ENCODE measurements around the gene DOCK6. TPM values are rescaled to one million over a fixed set of nuclear protein-coding genes. Genes with fewer than 3 reads are reported as not detected.

Gene DOCK6
- total RNA-seq, 1 experiment from 2014 or later: 57.9 TPM

- no peak overlapping the region for H3T11ph ChIP-seq (ENCODE audit: low read length)
- H3K9me3 Mint-ChIP-seq: no peaks in the 10 kb centered on the region
- no peaks in the 10 kb centered on the region for H3K23me2 ChIP-seq (ENCODE audit: insufficient read length, low read depth, low read length, poor library complexity, severe bottlenecking)
- no peak overlapping the region for H3K23ac ChIP-seq (ENCODE audit: insufficient read length, low read depth, low read length)
- no peak overlapping the region for H4K8ac ChIP-seq (replicated peaks; ENCODE audit: insufficient read length, low read depth, low read length)
- H3K27ac ChIP-seq (ENCODE audit: insufficient read length, low read depth, low read length): no peak overlapping the region
- TF ChIP-seq CTCF (conservative IDR thresholded peaks at IDR 0.05): no peak
- no peak overlapping the region for H3K4ac ChIP-seq (ENCODE audit: low read depth, low read length)
- no peaks in the 10 kb centered on the region for H3K27me3 ChIP-seq (ENCODE audit: insufficient read depth, low read length)
- H3K56ac ChIP-seq (ENCODE audit: insufficient read length, low read depth, low read length): no peak overlapping the region
- H4K91ac ChIP-seq (ENCODE audit: insufficient read length, low read depth, low read length): no peak overlapping the region
- no peaks in the 10 kb centered on the region for H3K4me1 Mint-ChIP-seq
- WGBS (ENCODE audit: extremely low coverage, insufficient read length, low lambda C conversion rate): no CpG with 5 or more reads among the region's 13 CpGs
- no peak overlapping the region for H2BK12ac ChIP-seq (ENCODE audit: insufficient read length, low read depth, low read length)
- H3K79me1 ChIP-seq (ENCODE audit: insufficient read depth, low read depth, low read length, poor library complexity, severe bottlenecking): no peaks in the 10 kb centered on the region
- H2BK20ac ChIP-seq (ENCODE audit: low read depth, low read length, poor library complexity, severe bottlenecking): no peak overlapping the region
- H3K27ac Mint-ChIP-seq: peak overlapping the region in 1 of 3 experiments; percentile 47; a peak in 2 of 7 replicates
- H2BK15ac ChIP-seq (ENCODE audit: low read depth, low read length): no peak overlapping the region
- H3K36me3 Mint-ChIP-seq (ENCODE audit: insufficient read depth in 1 of 3, low read depth in 3 of 3): peaks cover 12 to 41% (median 36%) of the 10 kb centered on the region in 3 experiments
- H3K4me1 ChIP-seq (ENCODE audit: insufficient read depth, low read length): no peaks in the 10 kb centered on the region
- H4K5ac ChIP-seq (ENCODE audit: insufficient read length, low read depth, low read length): no peak overlapping the region
- no peak overlapping the region for H3K4me2 ChIP-seq (ENCODE audit: insufficient read depth, insufficient read length, low read length)
- no peak overlapping the region for H2BK5ac ChIP-seq (ENCODE audit: insufficient read length, low read length)
- no peak overlapping the region for H3K9ac ChIP-seq (ENCODE audit: extremely low read depth, insufficient read length, low read length)
- no peak overlapping the region for H2AFZ ChIP-seq (ENCODE audit: low read length)
- H3K14ac ChIP-seq (ENCODE audit: insufficient read depth, low read length): no peak overlapping the region
- no peak for DNase-seq
- H3K9me3 ChIP-seq (ENCODE audit: control insufficient read depth, low read depth, low read length): no peaks in the 10 kb centered on the region
- no peak overlapping the region for H2BK120ac ChIP-seq (ENCODE audit: low read depth, low read length, poor library complexity, severe bottlenecking)
- H3K79me2 ChIP-seq (ENCODE audit: insufficient read depth, low read length): no peaks in the 10 kb centered on the region
- no peaks in the 10 kb centered on the region for H4K20me1 ChIP-seq (ENCODE audit: control insufficient read depth, insufficient read depth, insufficient read length)
- no peak overlapping the region for H3K18ac ChIP-seq (ENCODE audit: insufficient read length, low read depth, low read length)
- no peak overlapping the region for H2AK5ac ChIP-seq (ENCODE audit: insufficient read length, low read length)
- H3K27me3 Mint-ChIP-seq (ENCODE audit: low read depth): no peaks in the 10 kb centered on the region
- no peak overlapping the region for H3K4me3 Mint-ChIP-seq
Measured at GRCh38 chr19:11165486-11166030, 96.8 kb downstream of the DOCK6 start.

Data from H9 (cell line).